HG03342 (cell line): ENCODE data around the gene MUCL1.

Experiments used
- ATAC-seq: cut with Tn5 transposase; IDR thresholded peaks from one replicate; pipeline ENCODE4 v1.9.1; 2021; ENCODE audit warnings: mild to moderate bottlenecking, moderate library complexity; ENCODE audit not compliant: unreplicated experiment

MUCL1 gene

GRCh38 chr12:54891717-54892478 is 37.6 kb downstream of the MUCL1 start:
- ATAC-seq, result no peak
